ENCODE data around the gene TCEA3.

- TF ChIP-seq MYC (IDR thresholded peaks at IDR 0.05; ENCODE audit: low read depth, low read length) (no peak), EZH2 (IDR thresholded peaks at IDR 0.05; ENCODE audit: borderline replicate concordance, low read depth, low read length, severe bottlenecking) (no peak), POLR2AphosphoS5 (IDR thresholded peaks at IDR 0.05; ENCODE audit: insufficient read depth, low read depth, low read length) (no peak), POLR2A (IDR thresholded peaks at IDR 0.05; ENCODE audit: low read depth, low read length) (no peak), FOS (IDR thresholded peaks at IDR 0.05; ENCODE audit: borderline replicate concordance, insufficient read depth, low read length) (no peak), GATA2 (IDR thresholded peaks at IDR 0.05; ENCODE audit: insufficient read depth, insufficient read length, low read depth, low read length) (no peak), JUN (IDR thresholded peaks at IDR 0.05; ENCODE audit: borderline replicate concordance, insufficient read depth, insufficient read length, low read depth) (no peak)
- TF ChIP-seq, protein P1, sequence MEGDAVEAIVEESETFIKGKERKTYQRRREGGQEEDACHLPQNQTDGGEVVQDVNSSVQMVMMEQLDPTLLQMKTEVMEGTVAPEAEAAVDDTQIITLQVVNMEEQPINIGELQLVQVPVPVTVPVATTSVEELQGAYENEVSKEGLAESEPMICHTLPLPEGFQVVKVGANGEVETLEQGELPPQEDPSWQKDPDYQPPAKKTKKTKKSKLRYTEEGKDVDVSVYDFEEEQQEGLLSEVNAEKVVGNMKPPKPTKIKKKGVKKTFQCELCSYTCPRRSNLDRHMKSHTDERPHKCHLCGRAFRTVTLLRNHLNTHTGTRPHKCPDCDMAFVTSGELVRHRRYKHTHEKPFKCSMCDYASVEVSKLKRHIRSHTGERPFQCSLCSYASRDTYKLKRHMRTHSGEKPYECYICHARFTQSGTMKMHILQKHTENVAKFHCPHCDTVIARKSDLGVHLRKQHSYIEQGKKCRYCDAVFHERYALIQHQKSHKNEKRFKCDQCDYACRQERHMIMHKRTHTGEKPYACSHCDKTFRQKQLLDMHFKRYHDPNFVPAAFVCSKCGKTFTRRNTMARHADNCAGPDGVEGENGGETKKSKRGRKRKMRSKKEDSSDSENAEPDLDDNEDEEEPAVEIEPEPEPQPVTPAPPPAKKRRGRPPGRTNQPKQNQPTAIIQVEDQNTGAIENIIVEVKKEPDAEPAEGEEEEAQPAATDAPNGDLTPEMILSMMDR (IDR thresholded peaks at IDR 0.05; ENCODE audit: extremely low read depth in 1 of 2, insufficient read depth in 1 of 2, low read depth in 1 of 2, low read length in 2 of 2) = no peak
- TF ChIP-seq, protein P2, sequence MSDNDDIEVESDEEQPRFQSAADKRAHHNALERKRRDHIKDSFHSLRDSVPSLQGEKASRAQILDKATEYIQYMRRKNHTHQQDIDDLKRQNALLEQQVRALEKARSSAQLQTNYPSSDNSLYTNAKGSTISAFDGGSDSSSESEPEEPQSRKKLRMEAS (IDR thresholded peaks at IDR 0.05; ENCODE audit: insufficient read depth, insufficient read length) = no peak
These were observed 67.2 kb downstream of the TCEA3 start for GRCh38 chr1:23357138-23357908.
